ENCODE measurements around the gene FMNL3. TPM values are rescaled to one million over a fixed set of nuclear protein-coding genes. Genes with fewer than 3 reads are reported as not detected.
"Not testable (repeated sequence)": the region's sequence is repeated elsewhere in the genome, so short reads cannot be mapped to it uniquely, and the experiment has no call there.

The FMNL3 gene
- polyA plus RNA-seq, 4 donors = 0.89 to 8.8 (median 4.1) TPM

GRCh38 chr12:49621651-49622500, 85.3 kb downstream of the FMNL3 start:
- peak overlapping the region in 2 of 3 donors; percentile 68 to 80 for H3K4me3 ChIP-seq (ENCODE audit: low read depth in 1 of 3, low read length in 3 of 3)
- H3K27me3 ChIP-seq (ENCODE audit: control insufficient read depth in 3 of 3, insufficient read depth in 3 of 3, low read length in 3 of 3) = peaks cover 0 to 10% (median 0%) of the 10 kb centered on the region in 3 donors
- WGBS, 3 donors = 5 to 6% (median 6%) methylated on average over 31 to 32 of the region's 33 CpGs
- FAIRE-seq (no peak), DNase-seq (no peak)
- H3K4me1 ChIP-seq (ENCODE audit: control insufficient read depth in 3 of 3, insufficient read depth in 2 of 3, low read depth in 1 of 3, low read length in 2 of 3) = peaks cover 3 to 19% (median 13%) of the 10 kb centered on the region in 3 donors
- no peaks in the 10 kb centered on the region for H3K9me3 ChIP-seq (ENCODE audit: control insufficient read depth in 2 of 2, insufficient read depth in 1 of 2, low read depth in 1 of 2, low read length in 1 of 2)
- no peaks in the 10 kb centered on the region for H3K36me3 ChIP-seq (ENCODE audit: control insufficient read depth in 3 of 3, insufficient read depth in 2 of 3, low read depth in 1 of 3, low read length in 3 of 3)
- H3K27ac ChIP-seq (ENCODE audit: low read depth in 1 of 3, low read length in 2 of 3) = peak overlapping the region in 2 of 3 donors; percentile 63 to 82

- Histone ChIP-seq H3K27me3 (ENCODE audit: control insufficient read depth in 3 of 3, insufficient read depth in 3 of 3, low read length in 3 of 3) (peaks cover 0 to 12% (median 0%) of the 10 kb centered on the region in 3 donors), H3K27ac (ENCODE audit: low read depth in 1 of 3, low read length in 2 of 3) (no peak overlapping the region), H3K36me3 (ENCODE audit: control insufficient read depth in 3 of 3, insufficient read depth in 2 of 3, low read depth in 1 of 3, low read length in 3 of 3) (no peaks in the 10 kb centered on the region), H3K4me1 (ENCODE audit: control insufficient read depth in 3 of 3, insufficient read depth in 2 of 3, low read depth in 1 of 3, low read length in 2 of 3) (peaks cover 3 to 19% (median 13%) of the 10 kb centered on the region in 3 donors), H3K9me3 (ENCODE audit: control insufficient read depth in 2 of 2, insufficient read depth in 1 of 2, low read depth in 1 of 2, low read length in 1 of 2) (peaks cover 0 to 6% of the 10 kb centered on the region in 2 donors), H3K4me3 (ENCODE audit: low read depth in 1 of 3, low read length in 3 of 3) (no peak overlapping the region)
- DNase-seq (no peak), FAIRE-seq (no peak)
- WGBS, 3 donors = 81 to 97% (median 94%) methylated on average over 3 of the region's 3 CpGs
These were observed 87.9 kb downstream of the FMNL3 start for GRCh38 chr12:49619286-49619685.

- Histone ChIP-seq H3K27ac (ENCODE audit: low read depth in 1 of 3, low read length in 2 of 3) (no peak overlapping the region), H3K36me3 (ENCODE audit: control insufficient read depth in 3 of 3, insufficient read depth in 2 of 3, low read depth in 1 of 3, low read length in 3 of 3) (no peaks in the 10 kb centered on the region), H3K27me3 (ENCODE audit: control insufficient read depth in 3 of 3, insufficient read depth in 3 of 3, low read length in 3 of 3) (peaks cover 0 to 12% (median 0%) of the 10 kb centered on the region in 3 donors), H3K9me3 (ENCODE audit: control insufficient read depth in 2 of 2, insufficient read depth in 1 of 2, low read depth in 1 of 2, low read length in 1 of 2) (peaks cover 0 to 9% of the 10 kb centered on the region in 2 donors), H3K4me3 (ENCODE audit: low read depth in 1 of 3, low read length in 3 of 3) (no peak overlapping the region), H3K4me1 (ENCODE audit: control insufficient read depth in 3 of 3, insufficient read depth in 2 of 3, low read depth in 1 of 3, low read length in 2 of 3) (peaks cover 3 to 13% (median 8%) of the 10 kb centered on the region in 3 donors)
- 41 to 70% (median 63%) methylated on average over 1 of the region's 1 CpG for WGBS, 3 donors
- no peak for DNase-seq
- no peak for FAIRE-seq
These were observed 88.6 kb downstream of the FMNL3 start for GRCh38 chr12:49618576-49618975.

- Histone ChIP-seq H3K4me3 (ENCODE audit: low read depth in 1 of 3, low read length in 3 of 3) (no peak overlapping the region), H3K4me1 (ENCODE audit: control insufficient read depth in 3 of 3, insufficient read depth in 2 of 3, low read depth in 1 of 3, low read length in 2 of 3) (peaks cover 2% of the 10 kb centered on the region in 3 donors), H3K27ac (ENCODE audit: low read depth in 1 of 3, low read length in 2 of 3) (no peak overlapping the region), H3K36me3 (ENCODE audit: control insufficient read depth in 3 of 3, insufficient read depth in 2 of 3, low read depth in 1 of 3, low read length in 3 of 3) (no peaks in the 10 kb centered on the region), H3K9me3 (ENCODE audit: control insufficient read depth in 2 of 2, insufficient read depth in 1 of 2, low read depth in 1 of 2, low read length in 1 of 2) (peaks cover 0 to 10% of the 10 kb centered on the region in 2 donors), H3K27me3 (ENCODE audit: control insufficient read depth in 3 of 3, insufficient read depth in 3 of 3, low read length in 3 of 3) (peaks cover 0 to 12% (median 0%) of the 10 kb centered on the region in 3 donors)
- FAIRE-seq (no peak), DNase-seq (no peak)
- 23 to 43% (median 32%) methylated on average over 5 of the region's 5 CpGs for WGBS, 3 donors
These were observed 90.5 kb downstream of the FMNL3 start for GRCh38 chr12:49616533-49617219.

- Histone ChIP-seq H3K4me1 (ENCODE audit: control insufficient read depth in 3 of 3, insufficient read depth in 2 of 3, low read depth in 1 of 3, low read length in 2 of 3) (no peaks in the 10 kb centered on the region), H3K9me3 (ENCODE audit: control insufficient read depth in 2 of 2, insufficient read depth in 1 of 2, low read depth in 1 of 2, low read length in 1 of 2) (peaks cover 0 to 17% of the 10 kb centered on the region in 2 donors), H3K36me3 (ENCODE audit: control insufficient read depth in 3 of 3, insufficient read depth in 2 of 3, low read depth in 1 of 3, low read length in 3 of 3) (no peaks in the 10 kb centered on the region), H3K4me3 (ENCODE audit: low read depth in 1 of 3, low read length in 3 of 3) (no peak overlapping the region), H3K27ac (ENCODE audit: low read depth in 1 of 3, low read length in 2 of 3) (no peak overlapping the region), H3K27me3 (ENCODE audit: control insufficient read depth in 3 of 3, insufficient read depth in 3 of 3, low read length in 3 of 3) (peaks cover 0 to 12% (median 0%) of the 10 kb centered on the region in 3 donors)
- WGBS, 3 donors = 90 to 97% (median 92%) methylated on average over 5 to 7 of the region's 7 CpGs
- DNase-seq (no peak), FAIRE-seq (no peak)
These were observed 91.5 kb downstream of the FMNL3 start for GRCh38 chr12:49615725-49616124.

GRCh38 chr12:49612210-49612609, 95.0 kb downstream of the FMNL3 start:
- Histone ChIP-seq H3K4me1 (ENCODE audit: control insufficient read depth in 3 of 3, insufficient read depth in 2 of 3, low read depth in 1 of 3, low read length in 2 of 3) (no peaks in the 10 kb centered on the region), H3K27ac (ENCODE audit: low read depth in 1 of 3, low read length in 2 of 3) (no peak overlapping the region), H3K4me3 (ENCODE audit: low read depth in 1 of 3, low read length in 3 of 3) (no peak overlapping the region), H3K36me3 (ENCODE audit: control insufficient read depth in 3 of 3, insufficient read depth in 2 of 3, low read depth in 1 of 3, low read length in 3 of 3) (no peaks in the 10 kb centered on the region), H3K27me3 (ENCODE audit: control insufficient read depth in 3 of 3, insufficient read depth in 3 of 3, low read length in 3 of 3) (peaks cover 0 to 2% (median 0%) of the 10 kb centered on the region in 3 donors), H3K9me3 (ENCODE audit: control insufficient read depth in 2 of 2, insufficient read depth in 1 of 2, low read depth in 1 of 2, low read length in 1 of 2) (peaks cover 0 to 34% of the 10 kb centered on the region in 2 donors)
- no peak for FAIRE-seq
- DNase-seq = no peak

- not testable (repeated sequence) for H3K4me1 ChIP-seq (ENCODE audit: control insufficient read depth in 3 of 3, insufficient read depth in 2 of 3, low read depth in 1 of 3, low read length in 2 of 3); H3K36me3 ChIP-seq (ENCODE audit: control insufficient read depth in 3 of 3, insufficient read depth in 2 of 3, low read depth in 1 of 3, low read length in 3 of 3); FAIRE-seq; H3K27ac ChIP-seq (ENCODE audit: low read depth in 1 of 3, low read length in 2 of 3); DNase-seq; H3K4me3 ChIP-seq (ENCODE audit: low read depth in 1 of 3, low read length in 3 of 3); H3K27me3 ChIP-seq (ENCODE audit: control insufficient read depth in 3 of 3, insufficient read depth in 3 of 3, low read length in 3 of 3)
- H3K9me3 ChIP-seq (ENCODE audit: control insufficient read depth in 2 of 2, insufficient read depth in 1 of 2, low read depth in 1 of 2, low read length in 1 of 2) = peaks cover 0 to 34% of the 10 kb centered on the region in 2 donors
- WGBS, 3 donors = 93 to 97% (median 94%) methylated on average over 4 of the region's 4 CpGs
These were observed 96.4 kb downstream of the FMNL3 start for GRCh38 chr12:49610785-49611184.

- Histone ChIP-seq H3K36me3 (ENCODE audit: control insufficient read depth in 3 of 3, insufficient read depth in 2 of 3, low read depth in 1 of 3, low read length in 3 of 3) (no peaks in the 10 kb centered on the region), H3K4me3 (ENCODE audit: low read depth in 1 of 3, low read length in 3 of 3) (no peak overlapping the region), H3K9me3 (ENCODE audit: control insufficient read depth in 2 of 2, insufficient read depth in 1 of 2, low read depth in 1 of 2, low read length in 1 of 2) (peaks cover 0 to 29% of the 10 kb centered on the region in 2 donors), H3K4me1 (ENCODE audit: control insufficient read depth in 3 of 3, insufficient read depth in 2 of 3, low read depth in 1 of 3, low read length in 2 of 3) (no peaks in the 10 kb centered on the region), H3K27ac (ENCODE audit: low read depth in 1 of 3, low read length in 2 of 3) (no peak overlapping the region), H3K27me3 (ENCODE audit: control insufficient read depth in 3 of 3, insufficient read depth in 3 of 3, low read length in 3 of 3) (no peaks in the 10 kb centered on the region)
- DNase-seq (no peak), FAIRE-seq (no peak)
- WGBS, 3 donors = 63 to 81% (median 73%) methylated on average over 1 of the region's 1 CpG
These were observed 97.4 kb downstream of the FMNL3 start for GRCh38 chr12:49609875-49610154.

Measured in small intestine (tissue), 7 donors.